AG10803 (cell line): Measurements from ENCODE around the gene ALK.

Experiments
- DNase-seq: peaks from one replicate; pipeline ENCODE4 v3.0.0; 2010; ENCODE audit warnings: low read depth
- H3K4me3 ChIP-seq: 2 replicates; pipeline ENCODE4 v1.5.1; 2011; ENCODE audit warnings: mild to moderate bottlenecking, low read length, control low read depth
- CTCF ChIP-seq: conservative IDR thresholded peaks from 2 replicates; pipeline ENCODE4 v1.5.1; 2011; ENCODE audit warnings: mild to moderate bottlenecking, low read length, control low read depth, inconsistent platforms

Gene ALK

DNA sequence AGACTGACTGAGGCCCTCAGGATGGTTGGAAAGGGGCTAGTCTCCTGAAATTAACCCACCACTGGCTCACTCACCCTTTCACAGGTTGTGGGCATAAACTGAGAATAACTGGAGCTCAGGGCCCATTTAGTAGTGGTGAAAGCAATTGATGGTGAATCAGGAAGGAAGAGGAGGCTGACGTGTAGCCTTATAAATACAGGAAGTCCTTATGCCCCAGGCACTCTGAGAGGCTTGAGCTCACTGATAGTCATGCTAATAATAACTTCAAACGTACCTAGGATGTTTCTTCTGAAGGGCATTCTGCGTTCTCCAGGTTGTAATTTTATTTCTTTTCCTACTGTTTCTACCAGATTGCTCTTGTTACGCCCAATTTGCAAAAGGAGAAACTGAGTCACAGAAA lies 477.8 kb downstream of the ALK start:
- no peak overlapping the region for H3K4me3 ChIP-seq
- no peak for TF ChIP-seq CTCF
- no peak for DNase-seq

- DNase-seq = no peak
- TF ChIP-seq CTCF = no peak
- H3K4me3 ChIP-seq = no peak overlapping the region
Observed at GRCh38 chr2:29443151-29443550, 478.2 kb downstream of the ALK start.

GRCh38 chr2:29440921-29441623 lies 480.3 kb downstream of the ALK start:
- DNase-seq = no peak
- TF ChIP-seq CTCF = no peak
- no peak overlapping the region for H3K4me3 ChIP-seq

DNA sequence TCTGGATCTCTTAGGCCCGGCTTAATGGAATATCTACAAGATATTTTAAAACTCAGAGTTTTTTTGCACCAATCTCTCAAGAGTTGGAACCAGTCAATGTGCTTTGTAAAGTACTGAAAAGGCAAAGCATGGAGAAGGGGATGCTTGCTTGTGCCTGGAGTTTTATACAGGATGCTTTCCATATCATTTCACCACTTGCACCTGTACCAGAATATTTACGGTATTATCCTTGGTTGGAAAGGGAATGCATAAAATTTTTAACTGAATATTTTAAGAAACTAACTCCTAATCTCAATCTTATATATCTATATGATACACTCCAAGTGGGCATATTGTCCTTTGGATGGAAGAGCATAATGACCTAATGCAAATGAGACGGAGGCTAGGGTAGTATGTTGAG lies 487.5 kb downstream of the ALK start:
- no peak overlapping the region for H3K4me3 ChIP-seq
- DNase-seq = no peak
- TF ChIP-seq CTCF = no peak

DNA sequence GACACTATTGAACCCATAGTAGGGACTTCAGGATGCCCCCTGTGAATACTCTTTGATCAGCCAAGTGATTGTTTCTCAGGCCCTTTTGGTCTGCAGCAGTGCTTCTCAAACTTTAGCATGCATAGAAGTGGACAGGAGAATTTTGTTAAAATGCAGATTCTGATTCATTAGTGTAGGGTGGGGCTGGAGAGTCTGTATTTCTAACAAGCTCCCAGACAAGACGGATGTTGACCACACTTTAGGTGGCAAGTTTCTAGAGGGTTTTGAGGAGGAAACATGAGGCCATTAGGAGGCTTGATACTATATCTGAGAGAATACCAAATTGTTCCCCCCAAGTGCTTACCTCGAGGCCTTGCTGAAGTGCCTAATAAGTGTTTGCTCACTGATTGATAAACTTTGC lies 488.3 kb downstream of the ALK start:
- no peak for DNase-seq
- TF ChIP-seq CTCF = no peak
- no peak overlapping the region for H3K4me3 ChIP-seq

GRCh38 chr2:29431485-29431884 lies 489.9 kb downstream of the ALK start:
- TF ChIP-seq CTCF = no peak
- DNase-seq = no peak
- H3K4me3 ChIP-seq = no peak overlapping the region

DNA sequence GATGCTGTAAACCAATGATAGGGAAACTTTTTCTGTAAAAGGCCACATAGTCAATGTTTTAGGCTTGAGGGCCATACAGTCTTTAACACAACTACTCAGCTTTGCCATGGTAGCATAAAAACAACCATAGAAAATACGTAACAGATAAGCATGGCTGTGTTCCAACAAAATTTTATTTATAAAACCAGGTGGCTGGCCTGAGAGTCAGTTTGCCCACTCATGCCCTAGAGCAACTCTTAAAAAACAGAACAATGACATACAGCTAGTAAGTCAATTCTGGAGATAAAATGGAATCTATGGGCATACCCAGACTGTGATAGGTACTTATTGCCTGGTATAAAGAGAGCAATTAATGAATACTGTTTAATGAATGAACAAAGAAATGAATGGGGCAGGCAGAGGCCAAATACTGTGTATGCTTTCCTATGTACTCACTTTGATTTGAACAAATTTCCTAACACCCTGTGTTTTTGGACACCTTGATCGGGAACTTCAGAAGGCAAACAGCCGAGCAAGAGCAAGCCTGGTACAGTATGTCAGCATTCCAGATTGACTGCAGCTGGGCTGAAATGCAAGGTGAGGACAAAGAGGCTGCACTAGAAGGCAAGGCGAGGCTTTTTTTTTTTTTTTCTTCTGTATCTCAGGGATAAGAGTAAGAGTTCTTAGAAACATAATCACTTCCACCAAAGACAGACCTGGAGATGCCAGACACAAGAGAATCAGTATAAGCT lies 490.8 kb downstream of the ALK start:
- no peak for DNase-seq
- no peak for TF ChIP-seq CTCF
- no peak overlapping the region for H3K4me3 ChIP-seq
